Activated CD8-positive, alpha-beta T cell treated with anti-CD3 and anti-CD28 coated beads for 36 hours (primary cell): Measurements from ENCODE around the gene SMPD4. TPM values are rescaled to one million over a fixed set of nuclear protein-coding genes. Genes with fewer than 3 reads are reported as not detected.
A peak's percentile ranks its signal among the peaks of the same experiment; 100 is the strongest.
"Not testable (repeated sequence)": the region's sequence is repeated elsewhere in the genome, so short reads cannot be mapped to it uniquely, and the experiment has no call there.

Experiments used
- ATAC-seq: fragments of 200-7000 bp; cut with Tn5 transposase; one replicate; pipeline ENCODE4 v1.10.0; 2021; ENCODE audit warnings: mild to moderate bottlenecking, moderate library complexity
- CTCF ChIA-PET: fragments of 350-600 bp; sonication (Branson Sonifier 250); formaldehyde crosslinking; loops from one replicate; lab custom pipeline; 2021; ENCODE audit warnings: antibody characterized with exemption; lab: Charles Lee
- POLR2A ChIA-PET: fragments of 350-600 bp; sonication (Branson Sonifier 250); formaldehyde crosslinking; loops from one replicate; lab custom pipeline; 2021; ENCODE audit warnings: antibody characterized with exemption; lab: Charles Lee
- DNase-seq: peaks from one replicate; pipeline ENCODE4 v3.0.0-alpha.2; 2020
- H3K27ac Mint-ChIP-seq: one replicate; pipeline ENCODE4 v1.8.0; 2021; ENCODE audit warnings: mild to moderate bottlenecking, mixed read lengths
- H3K27me3 Mint-ChIP-seq: one replicate; pipeline ENCODE4 v1.8.0; 2021; ENCODE audit warnings: mixed read lengths
- H3K36me3 Mint-ChIP-seq: one replicate; pipeline ENCODE4 v1.8.0; 2021; ENCODE audit warnings: low read depth, mixed read lengths
- H3K4me1 Mint-ChIP-seq: one replicate; pipeline ENCODE4 v1.8.0; 2021; ENCODE audit warnings: low read depth, mixed read lengths
- H3K4me3 Mint-ChIP-seq: one replicate; pipeline ENCODE4 v1.8.0; 2021; ENCODE audit warnings: mild to moderate bottlenecking, moderate library complexity, mixed read lengths
- H3K9me3 Mint-ChIP-seq: one replicate; pipeline ENCODE4 v1.8.0; 2021; ENCODE audit warnings: mixed read lengths
- CTCF ChIP-seq: fragments of 200-600 bp; IDR thresholded peaks from one replicate; pipeline ENCODE4 v1.8.0; 2022; ENCODE audit warnings: antibody characterized with exemption, mild to moderate bottlenecking
- intact Hi-C: fragments of 100-400 bp; cut with micrococcal nuclease; formaldehyde crosslinking; loops from one replicate; pipeline ENCODE4 v1.10.0; 2022
- total RNA-seq, 2 experiments: library from RNA; stranded (reverse); gene quantifications; one replicate each; pipeline ENCODE4 v1.2.3, GENCODE V29; 2021

The SMPD4 gene
- total RNA-seq, 2 experiments from 2014 or later, result 73.8 to 75.8 TPM

GRCh38 chr2:130187268-130187667, 5.9 kb upstream of the SMPD4 start:
- ChIA-PET CTCF (no interaction called here), POLR2A (interaction anchor here (1.2 kb wide), 1 partner anchor 1300 kb away, joined by 5 read pairs; no protein-coding TSS in a partner anchor)
- ATAC-seq (no peak), DNase-seq (no peak)
- Mint-ChIP-seq H3K27ac (no peak overlapping the region), H3K4me1 (peaks cover 11% of the 10 kb centered on the region), H3K27me3 (no peaks in the 10 kb centered on the region), H3K9me3 (no peaks in the 10 kb centered on the region), H3K4me3 (no peak overlapping the region), H3K36me3 (peaks cover 28% of the 10 kb centered on the region)
- TF ChIP-seq CTCF, result no peak
- intact Hi-C loops, result no loop called here

GRCh38 chr2:130186391-130186790, 5.0 kb upstream of the SMPD4 start:
- ATAC-seq (no peak), DNase-seq (no peak)
- peaks cover 10% of the 10 kb centered on the region for H3K4me1 Mint-ChIP-seq
- H3K4me3 Mint-ChIP-seq, result no peak overlapping the region
- CTCF ChIA-PET, result no interaction called here
- POLR2A ChIA-PET, result interaction anchor here (1.1 to 1.6 kb wide), 2 partner anchors 1301 to 1303 kb away, joined by 3 to 4 read pairs; no protein-coding TSS in a partner anchor
- H3K27ac Mint-ChIP-seq, result peak overlapping the region; percentile 38
- H3K27me3 Mint-ChIP-seq, result no peaks in the 10 kb centered on the region
- peaks cover 25% of the 10 kb centered on the region for H3K36me3 Mint-ChIP-seq
- TF ChIP-seq CTCF, result no peak
- H3K9me3 Mint-ChIP-seq, result no peaks in the 10 kb centered on the region
- intact Hi-C loops, result no loop called here

- no peak overlapping the region for H3K4me3 Mint-ChIP-seq
Measured at GRCh38 chr2:130185896-130186295, 4.5 kb upstream of the SMPD4 start.

GRCh38 chr2:130185436-130185835, 4.0 kb upstream of the SMPD4 start:
- Mint-ChIP-seq H3K9me3 (no peaks in the 10 kb centered on the region), H3K4me3 (no peak overlapping the region), H3K27ac (no peak overlapping the region), H3K4me1 (peaks cover 7% of the 10 kb centered on the region), H3K36me3 (peaks cover 28% of the 10 kb centered on the region), H3K27me3 (no peaks in the 10 kb centered on the region)
- no peak for DNase-seq
- ChIA-PET CTCF (no interaction called here), POLR2A (interaction anchor here (1.6 kb wide), 1 partner anchor 1302 kb away, joined by 4 read pairs; no protein-coding TSS in a partner anchor)
- ATAC-seq, result no peak
- TF ChIP-seq CTCF, result no peak
- intact Hi-C loops, result no loop called here

More at GRCh38 chr2:130185896-130186295, 4.5 kb upstream of the SMPD4 start:
- no peak for DNase-seq
- Mint-ChIP-seq H3K27me3 (no peaks in the 10 kb centered on the region), H3K27ac (no peak overlapping the region), H3K4me1 (peaks cover 7% of the 10 kb centered on the region), H3K9me3 (no peaks in the 10 kb centered on the region), H3K36me3 (peaks cover 26% of the 10 kb centered on the region)
- POLR2A ChIA-PET, result interaction anchor here (1.1 to 1.6 kb wide), 2 partner anchors 1301 to 1303 kb away, joined by 3 to 4 read pairs; no protein-coding TSS in a partner anchor
- intact Hi-C loops, result no loop called here
- CTCF ChIA-PET, result no interaction called here
- no peak for TF ChIP-seq CTCF
- no peak for ATAC-seq

- POLR2A ChIA-PET, result interaction anchor here (1.2 to 3.3 kb wide), 2 partner anchors 158 to 1305 kb away, joined by 3 to 14 read pairs; partner anchors contain the start of gene IMP4
- peaks cover 10% of the 10 kb centered on the region for H3K4me1 Mint-ChIP-seq
- peak overlapping the region; percentile 80 for H3K4me3 Mint-ChIP-seq
- no peak for DNase-seq
- CTCF ChIA-PET, result no interaction called here
- peak overlapping the region; percentile 88 for H3K27ac Mint-ChIP-seq
- no peak for TF ChIP-seq CTCF
- peaks cover 32% of the 10 kb centered on the region for H3K36me3 Mint-ChIP-seq
- intact Hi-C loops, result loop anchor here (5.0 kb wide), 1 partner anchor 154 kb away; no protein-coding TSS in a partner anchor
- no peaks in the 10 kb centered on the region for H3K27me3 Mint-ChIP-seq
- H3K9me3 Mint-ChIP-seq, result no peaks in the 10 kb centered on the region
- no peak for ATAC-seq
Measured at GRCh38 chr2:130183512-130184373, 2.3 kb upstream of the SMPD4 start.

DNA sequence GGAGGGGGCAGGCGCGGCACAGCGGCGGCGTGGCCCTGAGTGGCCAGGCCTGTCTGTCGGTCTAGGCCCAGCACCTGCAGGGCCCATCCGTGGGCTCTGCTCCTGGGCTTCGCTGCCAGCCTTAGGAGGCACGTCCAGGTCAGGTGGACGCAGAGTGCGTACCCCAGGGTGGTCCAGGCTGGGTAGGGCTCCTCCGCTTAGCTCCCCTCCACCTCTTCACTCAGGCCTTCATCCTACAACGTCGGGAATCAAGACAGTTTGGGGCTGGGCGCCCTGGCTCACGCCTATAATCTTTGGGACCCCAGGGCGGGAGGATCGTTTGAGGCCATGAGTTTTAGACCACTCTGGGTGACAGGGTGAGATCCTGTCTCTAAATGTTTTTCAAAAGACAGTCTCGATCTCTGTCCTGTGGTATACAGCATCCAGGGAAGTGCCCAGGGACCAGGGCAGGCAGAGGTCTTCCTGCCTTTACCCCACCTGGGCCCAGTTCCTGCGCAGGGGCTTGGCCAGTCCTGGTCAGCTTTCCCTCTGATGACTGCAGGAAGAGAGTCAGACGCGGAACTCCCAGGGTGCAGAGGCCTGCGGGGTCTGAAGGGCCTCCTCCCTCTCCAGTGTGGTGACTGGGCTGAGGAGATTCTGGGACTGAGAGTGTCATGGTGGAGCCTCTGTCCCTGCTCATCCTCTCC, 1.6 kb upstream of the SMPD4 start:
- H3K9me3 Mint-ChIP-seq, ATAC-seq, DNase-seq, H3K27me3 Mint-ChIP-seq: not testable (repeated sequence)
- ChIA-PET CTCF (interaction anchor here (1.3 to 3.0 kb wide), 2 partner anchors 159 to 194 kb away, joined by 3 to 15 read pairs; partner anchors contain the start of gene IMP4), POLR2A (interaction anchor here (1.2 to 3.3 kb wide), 2 partner anchors 159 to 1306 kb away, joined by 3 to 14 read pairs; partner anchors contain the start of gene IMP4)
- H3K27ac Mint-ChIP-seq, result peak overlapping the region; percentile 88
- H3K4me1 Mint-ChIP-seq, result peaks cover 13% of the 10 kb centered on the region
- peaks cover 32% of the 10 kb centered on the region for H3K36me3 Mint-ChIP-seq
- H3K4me3 Mint-ChIP-seq, result peak overlapping the region; percentile 80
- intact Hi-C loops, result loop anchor here (5.0 kb wide), 1 partner anchor 154 kb away; no protein-coding TSS in a partner anchor
